ENCODE data around the gene SUSD4.
"Not testable (repeated sequence)": the region's sequence is repeated elsewhere in the genome, so short reads cannot be mapped to it uniquely, and the experiment has no call there.

SUSD4 gene

DNA sequence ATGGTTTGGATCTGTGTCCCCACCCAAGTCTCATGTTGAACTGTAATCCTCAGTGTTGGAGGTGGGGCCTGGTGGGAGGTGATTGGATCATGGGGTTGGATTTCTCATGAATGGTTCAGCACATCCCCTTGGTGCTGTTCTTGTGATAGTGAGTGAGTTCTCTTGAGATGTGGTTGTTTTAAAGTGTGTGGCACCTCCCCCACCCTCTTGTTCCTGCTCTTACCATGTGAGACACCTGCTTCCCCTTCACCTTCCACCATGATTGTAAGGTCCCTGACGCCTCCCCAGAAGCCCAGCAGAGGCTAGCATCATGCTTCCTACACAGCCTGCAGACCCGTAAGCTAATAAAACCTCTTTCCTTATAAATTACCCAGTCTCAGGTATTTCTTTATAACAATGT, 55.8 kb downstream of the SUSD4 start:
- Histone ChIP-seq H3K4me3 (ENCODE audit: low read depth, low read length) (no peak overlapping the region), H3K36me3 (ENCODE audit: control insufficient read depth, insufficient read depth, low read length) (no peaks in the 10 kb centered on the region), H3K4me1 (ENCODE audit: control insufficient read depth, insufficient read depth, low read length) (peaks cover 3% of the 10 kb centered on the region), H3K9ac (ENCODE audit: low read depth, low read length) (no peak overlapping the region), H3K27me3 (ENCODE audit: control insufficient read depth, insufficient read depth, low read length) (no peaks in the 10 kb centered on the region), H3K9me3 (ENCODE audit: control insufficient read depth, insufficient read depth, low read length) (no peaks in the 10 kb centered on the region)

DNA sequence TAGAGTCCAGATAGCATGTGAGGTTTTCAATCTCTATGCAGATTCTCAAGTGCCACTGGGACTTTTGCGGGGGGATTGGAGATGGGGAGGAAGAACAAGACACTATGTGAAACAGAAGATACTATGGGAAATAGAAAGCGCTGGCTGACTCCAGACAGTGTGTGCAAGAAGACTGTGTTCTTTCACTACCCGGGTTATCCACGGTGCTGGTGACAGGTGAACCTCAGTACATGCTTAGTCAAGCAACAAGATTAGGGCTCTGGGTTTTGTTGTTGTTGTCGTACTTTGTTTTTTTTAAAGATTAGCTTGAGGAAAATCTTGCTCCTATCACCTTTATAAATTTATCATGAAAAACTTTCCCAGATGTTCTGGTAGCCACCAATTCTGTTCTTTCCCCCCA, 56.4 kb downstream of the SUSD4 start:
- H3K36me3 ChIP-seq (ENCODE audit: control insufficient read depth, insufficient read depth, low read length): no peaks in the 10 kb centered on the region
- H3K9ac ChIP-seq (ENCODE audit: low read depth, low read length): no peak overlapping the region
- H3K4me3 ChIP-seq (ENCODE audit: low read depth, low read length): no peak overlapping the region
- H3K27me3 ChIP-seq (ENCODE audit: control insufficient read depth, insufficient read depth, low read length): no peaks in the 10 kb centered on the region
- peaks cover 3% of the 10 kb centered on the region for H3K4me1 ChIP-seq (ENCODE audit: control insufficient read depth, insufficient read depth, low read length)
- no peaks in the 10 kb centered on the region for H3K9me3 ChIP-seq (ENCODE audit: control insufficient read depth, insufficient read depth, low read length)

GRCh38 chr1:223304931-223305330, 59.0 kb downstream of the SUSD4 start:
- Histone ChIP-seq H3K9ac (ENCODE audit: low read depth, low read length) (no peak overlapping the region), H3K36me3 (ENCODE audit: control insufficient read depth, insufficient read depth, low read length) (no peaks in the 10 kb centered on the region), H3K27me3 (ENCODE audit: control insufficient read depth, insufficient read depth, low read length) (no peaks in the 10 kb centered on the region), H3K4me3 (ENCODE audit: low read depth, low read length) (no peak overlapping the region), H3K9me3 (ENCODE audit: control insufficient read depth, insufficient read depth, low read length) (no peaks in the 10 kb centered on the region), H3K4me1 (ENCODE audit: control insufficient read depth, insufficient read depth, low read length) (no peaks in the 10 kb centered on the region)

- Histone ChIP-seq H3K27me3 (ENCODE audit: control insufficient read depth, insufficient read depth, low read length) (no peaks in the 10 kb centered on the region), H3K4me3 (ENCODE audit: low read depth, low read length) (no peak overlapping the region), H3K36me3 (ENCODE audit: control insufficient read depth, insufficient read depth, low read length) (no peaks in the 10 kb centered on the region), H3K4me1 (ENCODE audit: control insufficient read depth, insufficient read depth, low read length) (no peaks in the 10 kb centered on the region), H3K9ac (ENCODE audit: low read depth, low read length) (no peak overlapping the region), H3K9me3 (ENCODE audit: control insufficient read depth, insufficient read depth, low read length) (no peaks in the 10 kb centered on the region)
Observed at GRCh38 chr1:223301371-223301770, 62.6 kb downstream of the SUSD4 start.

GRCh38 chr1:223299553-223299952, 64.4 kb downstream of the SUSD4 start:
- H3K36me3 ChIP-seq (ENCODE audit: control insufficient read depth, insufficient read depth, low read length): no peaks in the 10 kb centered on the region
- no peak overlapping the region for H3K9ac ChIP-seq (ENCODE audit: low read depth, low read length)
- H3K9me3 ChIP-seq (ENCODE audit: control insufficient read depth, insufficient read depth, low read length): no peaks in the 10 kb centered on the region
- H3K4me1 ChIP-seq (ENCODE audit: control insufficient read depth, insufficient read depth, low read length): no peaks in the 10 kb centered on the region
- no peak overlapping the region for H3K4me3 ChIP-seq (ENCODE audit: low read depth, low read length)
- no peaks in the 10 kb centered on the region for H3K27me3 ChIP-seq (ENCODE audit: control insufficient read depth, insufficient read depth, low read length)

GRCh38 chr1:223298701-223299100, 65.3 kb downstream of the SUSD4 start:
- Histone ChIP-seq H3K4me1 (ENCODE audit: control insufficient read depth, insufficient read depth, low read length) (no peaks in the 10 kb centered on the region), H3K9ac (ENCODE audit: low read depth, low read length) (no peak overlapping the region), H3K36me3 (ENCODE audit: control insufficient read depth, insufficient read depth, low read length) (no peaks in the 10 kb centered on the region), H3K9me3 (ENCODE audit: control insufficient read depth, insufficient read depth, low read length) (no peaks in the 10 kb centered on the region), H3K27me3 (ENCODE audit: control insufficient read depth, insufficient read depth, low read length) (no peaks in the 10 kb centered on the region), H3K4me3 (ENCODE audit: low read depth, low read length) (no peak overlapping the region)

GRCh38 chr1:223297800-223298199, 66.2 kb downstream of the SUSD4 start:
- no peaks in the 10 kb centered on the region for H3K9me3 ChIP-seq (ENCODE audit: control insufficient read depth, insufficient read depth, low read length)
- H3K27me3 ChIP-seq (ENCODE audit: control insufficient read depth, insufficient read depth, low read length): no peaks in the 10 kb centered on the region
- H3K4me3 ChIP-seq (ENCODE audit: low read depth, low read length): no peak overlapping the region
- H3K4me1 ChIP-seq (ENCODE audit: control insufficient read depth, insufficient read depth, low read length): no peaks in the 10 kb centered on the region
- H3K36me3 ChIP-seq (ENCODE audit: control insufficient read depth, insufficient read depth, low read length): no peaks in the 10 kb centered on the region
- H3K9ac ChIP-seq (ENCODE audit: low read depth, low read length): no peak overlapping the region

DNA sequence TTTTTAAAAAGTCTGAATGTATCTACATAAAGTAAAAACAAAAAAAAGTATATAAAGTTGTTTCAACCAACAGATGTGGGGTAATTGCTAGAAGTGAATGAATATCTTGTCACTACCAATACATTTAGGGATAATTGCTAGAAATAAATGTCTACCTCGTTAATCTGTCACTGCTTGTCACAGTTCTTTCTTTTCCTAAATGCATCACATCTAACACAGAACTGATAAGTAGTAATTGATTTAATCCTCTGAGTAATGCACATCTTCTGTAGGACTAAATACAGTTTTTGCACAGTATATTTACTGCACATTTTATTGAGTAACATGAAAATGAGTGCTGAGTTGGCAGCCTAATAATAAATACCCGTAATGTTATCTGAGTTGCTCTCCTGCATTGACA, 72.2 kb downstream of the SUSD4 start:
- Histone ChIP-seq H3K9ac (ENCODE audit: low read depth, low read length) (no peak overlapping the region), H3K36me3 (ENCODE audit: control insufficient read depth, insufficient read depth, low read length) (no peaks in the 10 kb centered on the region), H3K4me1 (ENCODE audit: control insufficient read depth, insufficient read depth, low read length) (no peaks in the 10 kb centered on the region), H3K4me3 (ENCODE audit: low read depth, low read length) (no peak overlapping the region), H3K9me3 (ENCODE audit: control insufficient read depth, insufficient read depth, low read length) (no peaks in the 10 kb centered on the region), H3K27me3 (ENCODE audit: control insufficient read depth, insufficient read depth, low read length) (no peaks in the 10 kb centered on the region)

DNA sequence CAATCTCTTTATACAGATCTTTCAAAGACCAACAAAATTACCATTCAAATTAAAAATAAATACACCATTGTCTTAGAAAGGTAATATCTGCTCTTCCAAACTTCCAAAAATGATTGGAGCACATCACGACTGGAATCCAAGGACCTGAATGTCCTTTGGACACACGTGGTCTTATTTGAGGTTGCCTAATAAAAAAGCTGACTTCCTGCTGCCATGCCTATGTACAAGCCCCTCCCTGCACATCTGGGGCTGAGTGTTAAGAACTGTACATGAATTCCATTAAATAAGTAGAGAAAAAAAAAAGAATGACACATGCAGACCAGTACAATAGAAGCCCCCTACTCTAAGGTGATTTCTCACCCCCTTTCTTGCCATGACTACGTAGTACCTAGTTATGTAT, 73.6 kb downstream of the SUSD4 start:
- no peaks in the 10 kb centered on the region for H3K36me3 ChIP-seq (ENCODE audit: control insufficient read depth, insufficient read depth, low read length)
- no peak overlapping the region for H3K4me3 ChIP-seq (ENCODE audit: low read depth, low read length)
- H3K27me3 ChIP-seq (ENCODE audit: control insufficient read depth, insufficient read depth, low read length): no peaks in the 10 kb centered on the region
- H3K9me3 ChIP-seq (ENCODE audit: control insufficient read depth, insufficient read depth, low read length): no peaks in the 10 kb centered on the region
- H3K9ac ChIP-seq (ENCODE audit: low read depth, low read length): no peak overlapping the region
- no peaks in the 10 kb centered on the region for H3K4me1 ChIP-seq (ENCODE audit: control insufficient read depth, insufficient read depth, low read length)

DNA sequence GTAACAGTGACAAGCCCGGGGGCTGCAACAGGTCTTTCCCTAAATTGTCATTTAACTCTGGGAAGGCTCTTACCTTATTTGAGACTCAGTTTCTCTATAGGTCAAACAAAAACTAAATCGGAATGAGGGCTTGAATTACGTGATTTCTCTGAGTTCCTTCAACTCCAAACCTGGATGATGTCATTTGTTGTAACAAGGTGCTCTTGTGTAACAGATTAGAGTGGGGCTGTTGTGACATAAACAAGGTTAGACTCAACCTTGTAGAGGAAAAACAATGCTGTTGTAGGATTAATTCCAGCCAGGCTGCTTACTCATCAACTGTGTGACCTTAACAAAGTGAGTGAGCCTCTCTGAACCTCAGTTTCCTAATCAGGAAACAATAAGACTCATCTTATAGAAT, 74.4 kb downstream of the SUSD4 start:
- Histone ChIP-seq H3K9me3 (ENCODE audit: control insufficient read depth, insufficient read depth, low read length) (no peaks in the 10 kb centered on the region), H3K36me3 (ENCODE audit: control insufficient read depth, insufficient read depth, low read length) (no peaks in the 10 kb centered on the region), H3K4me3 (ENCODE audit: low read depth, low read length) (no peak overlapping the region), H3K4me1 (ENCODE audit: control insufficient read depth, insufficient read depth, low read length) (no peaks in the 10 kb centered on the region), H3K9ac (ENCODE audit: low read depth, low read length) (no peak overlapping the region), H3K27me3 (ENCODE audit: control insufficient read depth, insufficient read depth, low read length) (no peaks in the 10 kb centered on the region)

DNA sequence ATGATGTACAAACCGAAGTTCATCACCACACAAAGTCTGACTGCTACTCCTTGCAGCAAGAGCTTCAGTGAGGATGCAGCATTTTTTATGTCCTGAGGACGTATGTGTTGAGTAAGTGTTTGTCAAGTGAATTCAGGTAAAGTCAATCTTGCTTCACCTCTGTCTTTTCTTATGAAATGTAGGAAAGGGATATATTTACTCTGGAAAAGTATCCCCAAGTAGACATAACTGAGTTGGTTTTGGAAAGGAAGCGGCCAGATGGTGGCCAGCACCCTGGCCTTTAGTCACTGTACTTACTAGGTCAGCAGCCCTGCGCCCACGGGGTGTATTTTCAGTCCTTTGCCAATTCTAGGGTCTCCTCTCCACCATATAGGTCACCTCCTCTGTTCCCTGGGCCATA, 75.2 kb downstream of the SUSD4 start:
- Histone ChIP-seq H3K4me1 (ENCODE audit: control insufficient read depth, insufficient read depth, low read length) (no peaks in the 10 kb centered on the region), H3K36me3 (ENCODE audit: control insufficient read depth, insufficient read depth, low read length) (no peaks in the 10 kb centered on the region), H3K9ac (ENCODE audit: low read depth, low read length) (no peak overlapping the region), H3K9me3 (ENCODE audit: control insufficient read depth, insufficient read depth, low read length) (no peaks in the 10 kb centered on the region), H3K27me3 (ENCODE audit: control insufficient read depth, insufficient read depth, low read length) (no peaks in the 10 kb centered on the region), H3K4me3 (ENCODE audit: low read depth, low read length) (no peak overlapping the region)

GRCh38 chr1:223285452-223285851, 78.5 kb downstream of the SUSD4 start:
- H3K4me3 ChIP-seq (ENCODE audit: low read depth, low read length): no peak overlapping the region
- no peaks in the 10 kb centered on the region for H3K36me3 ChIP-seq (ENCODE audit: control insufficient read depth, insufficient read depth, low read length)
- no peaks in the 10 kb centered on the region for H3K4me1 ChIP-seq (ENCODE audit: control insufficient read depth, insufficient read depth, low read length)
- H3K9me3 ChIP-seq (ENCODE audit: control insufficient read depth, insufficient read depth, low read length): no peaks in the 10 kb centered on the region
- H3K27me3 ChIP-seq (ENCODE audit: control insufficient read depth, insufficient read depth, low read length): no peaks in the 10 kb centered on the region
- H3K9ac ChIP-seq (ENCODE audit: low read depth, low read length): no peak overlapping the region

DNA sequence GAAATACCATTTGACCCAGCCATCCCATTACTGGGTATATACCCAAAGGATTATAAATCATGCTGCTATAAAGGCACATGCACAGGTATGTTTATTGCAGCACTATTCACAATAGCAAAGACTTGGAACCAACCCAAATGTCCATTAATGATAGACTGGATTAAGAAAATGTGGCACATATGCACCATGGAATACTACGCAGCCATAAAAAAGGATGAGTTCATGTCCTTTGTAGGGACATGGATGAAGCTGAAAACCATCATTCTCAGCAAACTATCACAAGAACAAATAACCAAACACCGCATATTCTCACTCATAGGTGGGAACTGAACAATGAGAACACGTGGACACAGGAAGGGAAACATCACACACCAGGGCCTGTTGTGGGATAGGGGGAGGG, 80.3 kb downstream of the SUSD4 start:
- not testable (repeated sequence) for H3K27me3 ChIP-seq (ENCODE audit: control insufficient read depth, insufficient read depth, low read length); H3K4me1 ChIP-seq (ENCODE audit: control insufficient read depth, insufficient read depth, low read length); H3K9me3 ChIP-seq (ENCODE audit: control insufficient read depth, insufficient read depth, low read length); H3K4me3 ChIP-seq (ENCODE audit: low read depth, low read length); H3K9ac ChIP-seq (ENCODE audit: low read depth, low read length); H3K36me3 ChIP-seq (ENCODE audit: control insufficient read depth, insufficient read depth, low read length)
